T-helper 17 cell (primary cell): ENCODE results near the gene ERBB2. TPM values are rescaled to one million over a fixed set of nuclear protein-coding genes. Genes with fewer than 3 reads are reported as not detected.
A peak's percentile ranks its signal among the peaks of the same experiment; 100 is the strongest.

ENCODE experiments used
- ATAC-seq: fragments of 150-1000 bp; cut with Tn5 transposase; 2 replicates; pipeline ENCODE4 v1.10.0; 2021; ENCODE audit warnings: mild to moderate bottlenecking, moderate library complexity
- DNase-seq, 3 donors: peaks; one replicate each; pipeline versions ENCODE4 v3.0.0 to v3.0.0-alpha.2; 2020 to 2021
- H3K9me3 ChIP-seq: one replicate; pipeline ENCODE4 v1.7.0; 2013; ENCODE audit warnings: low read length, mild to moderate bottlenecking; ENCODE audit not compliant: control insufficient read depth, poor library complexity, severe bottlenecking
- H3K27ac Mint-ChIP-seq: one replicate; pipeline ENCODE4 v1.8.0; 2022; ENCODE audit warnings: mild to moderate bottlenecking, moderate library complexity, mixed read lengths
- H3K27me3 Mint-ChIP-seq: one replicate; pipeline ENCODE4 v1.8.0; 2022; ENCODE audit warnings: mixed read lengths
- H3K36me3 Mint-ChIP-seq: one replicate; pipeline ENCODE4 v1.8.0; 2022; ENCODE audit warnings: low read depth, mixed read lengths
- H3K4me1 Mint-ChIP-seq: one replicate; pipeline ENCODE4 v1.8.0; 2022; ENCODE audit warnings: mild to moderate bottlenecking, mixed read lengths
- H3K4me3 Mint-ChIP-seq: one replicate; pipeline ENCODE4 v1.8.0; 2022; ENCODE audit warnings: mild to moderate bottlenecking, moderate library complexity, mixed read lengths
- total RNA-seq, 4 donors: library from RNA in 2 of 4; stranded (reverse) in 2 of 4; gene quantifications; one replicate each; pipeline ENCODE4 v1.2.3 and lab custom pipeline; 2022 to 2026

ERBB2 gene
- total RNA-seq, 2 donors from 2014 or later, result 1.3 to 3.5 TPM

DNA sequence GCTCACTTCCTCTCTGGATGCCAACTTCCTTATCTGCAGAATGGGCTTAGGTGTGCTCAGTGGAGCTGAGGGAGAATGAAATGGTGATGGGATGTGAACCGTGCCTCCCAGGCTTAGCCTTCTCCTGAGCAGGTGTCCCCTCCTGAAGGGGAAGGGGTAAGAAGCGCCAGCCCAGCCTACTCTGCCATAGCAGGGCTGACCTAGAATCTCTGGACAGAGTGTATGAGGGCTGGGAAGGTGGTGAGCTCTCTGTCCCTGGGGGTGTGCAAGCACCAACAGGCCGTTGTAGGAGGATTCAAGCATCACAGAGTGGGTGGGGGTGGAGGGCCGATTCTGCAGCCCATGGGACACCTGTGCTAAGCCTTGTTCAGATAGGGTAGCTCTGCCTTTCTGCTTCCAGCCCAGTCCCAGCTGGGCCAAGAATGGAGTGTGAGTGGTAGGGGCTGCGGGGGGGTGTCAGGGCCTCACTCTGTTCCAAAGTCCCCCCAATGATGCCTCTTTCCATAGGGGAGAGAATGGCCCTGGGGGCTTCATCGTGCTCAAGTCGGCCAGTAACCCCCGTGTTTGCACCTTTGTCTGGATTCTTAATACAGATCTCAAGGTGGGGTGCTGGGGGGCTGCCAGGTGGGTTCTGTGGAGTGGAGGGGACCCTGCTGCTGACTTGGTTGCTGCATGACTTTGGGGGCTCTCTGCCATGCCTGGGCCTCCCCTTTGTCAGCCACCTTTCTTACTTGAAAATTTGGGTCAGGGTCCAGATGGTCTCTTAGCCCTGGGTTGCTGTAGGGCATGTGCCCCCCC lies 37.9 kb upstream of the ERBB2 start:
- no peak overlapping the region for H3K27ac Mint-ChIP-seq
- no peak overlapping the region for H3K4me3 Mint-ChIP-seq

DNA sequence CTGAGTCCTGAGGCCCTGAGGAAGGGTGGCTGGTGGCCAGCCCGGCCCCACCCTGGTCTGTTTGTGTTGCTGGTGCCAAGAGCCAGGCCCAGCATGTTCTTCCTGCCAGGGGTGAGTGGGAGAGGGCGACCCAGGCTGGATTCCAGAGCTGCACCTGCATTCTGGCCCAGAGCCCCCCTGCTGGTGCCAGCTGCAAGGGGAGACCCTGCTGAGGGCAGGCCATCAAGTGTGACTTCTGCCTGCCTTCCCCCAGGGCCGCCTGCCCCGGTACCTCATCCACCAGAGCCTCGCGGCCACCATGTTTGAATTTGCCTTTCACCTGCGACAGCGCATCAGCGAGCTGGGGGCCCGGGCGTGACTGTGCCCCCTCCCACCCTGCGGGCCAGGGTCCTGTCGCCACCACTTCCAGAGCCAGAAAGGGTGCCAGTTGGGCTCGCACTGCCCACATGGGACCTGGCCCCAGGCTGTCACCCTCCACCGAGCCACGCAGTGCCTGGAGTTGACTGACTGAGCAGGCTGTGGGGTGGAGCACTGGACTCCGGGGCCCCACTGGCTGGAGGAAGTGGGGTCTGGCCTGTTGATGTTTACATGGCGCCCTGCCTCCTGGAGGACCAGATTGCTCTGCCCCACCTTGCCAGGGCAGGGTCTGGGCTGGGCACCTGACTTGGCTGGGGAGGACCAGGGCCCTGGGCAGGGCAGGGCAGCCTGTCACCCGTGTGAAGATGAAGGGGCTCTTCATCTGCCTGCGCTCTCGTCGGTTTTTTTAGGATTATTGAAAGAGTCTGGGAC lies 37.1 kb upstream of the ERBB2 start:
- H3K4me1 Mint-ChIP-seq, result no peaks in the 10 kb centered on the region
- H3K4me3 Mint-ChIP-seq, result no peak overlapping the region
- no peak overlapping the region for H3K27ac Mint-ChIP-seq
- DNase-seq (no peak), ATAC-seq (no peak)
- no peaks in the 10 kb centered on the region for H3K9me3 ChIP-seq
- peaks cover 15% of the 10 kb centered on the region for H3K27me3 Mint-ChIP-seq
- no peaks in the 10 kb centered on the region for H3K36me3 Mint-ChIP-seq

More for the DNA sequence above, 37.9 kb upstream of the ERBB2 start:
- no peaks in the 10 kb centered on the region for H3K9me3 ChIP-seq
- H3K36me3 Mint-ChIP-seq, result no peaks in the 10 kb centered on the region
- H3K4me1 Mint-ChIP-seq, result no peaks in the 10 kb centered on the region
- H3K27me3 Mint-ChIP-seq, result peaks cover 14% of the 10 kb centered on the region
- ATAC-seq (no peak), DNase-seq (no peak)

DNA sequence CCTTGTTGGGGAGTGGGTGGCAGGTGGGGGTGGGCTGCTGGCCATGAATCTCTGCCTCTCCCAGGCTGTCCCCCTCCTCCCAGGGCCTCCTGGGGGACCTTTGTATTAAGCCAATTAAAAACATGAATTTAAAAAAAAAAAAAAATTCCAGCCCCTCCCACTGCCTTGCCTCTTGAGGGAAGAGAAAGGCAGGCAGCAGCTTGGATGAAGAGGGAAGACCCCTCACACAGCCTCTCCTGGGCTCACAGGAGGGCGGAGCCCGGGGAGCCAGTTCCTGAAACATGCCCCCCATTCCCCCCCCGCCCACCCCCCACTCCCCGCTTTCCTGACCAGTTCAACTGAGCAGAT lies 36.5 kb upstream of the ERBB2 start:
- Mint-ChIP-seq H3K4me1 (no peaks in the 10 kb centered on the region), H3K27me3 (peaks cover 17% of the 10 kb centered on the region), H3K36me3 (no peaks in the 10 kb centered on the region), H3K27ac (no peak overlapping the region), H3K4me3 (no peak overlapping the region)
- no peak for ATAC-seq
- no peaks in the 10 kb centered on the region for H3K9me3 ChIP-seq
- DNase-seq, result no peak

DNA sequence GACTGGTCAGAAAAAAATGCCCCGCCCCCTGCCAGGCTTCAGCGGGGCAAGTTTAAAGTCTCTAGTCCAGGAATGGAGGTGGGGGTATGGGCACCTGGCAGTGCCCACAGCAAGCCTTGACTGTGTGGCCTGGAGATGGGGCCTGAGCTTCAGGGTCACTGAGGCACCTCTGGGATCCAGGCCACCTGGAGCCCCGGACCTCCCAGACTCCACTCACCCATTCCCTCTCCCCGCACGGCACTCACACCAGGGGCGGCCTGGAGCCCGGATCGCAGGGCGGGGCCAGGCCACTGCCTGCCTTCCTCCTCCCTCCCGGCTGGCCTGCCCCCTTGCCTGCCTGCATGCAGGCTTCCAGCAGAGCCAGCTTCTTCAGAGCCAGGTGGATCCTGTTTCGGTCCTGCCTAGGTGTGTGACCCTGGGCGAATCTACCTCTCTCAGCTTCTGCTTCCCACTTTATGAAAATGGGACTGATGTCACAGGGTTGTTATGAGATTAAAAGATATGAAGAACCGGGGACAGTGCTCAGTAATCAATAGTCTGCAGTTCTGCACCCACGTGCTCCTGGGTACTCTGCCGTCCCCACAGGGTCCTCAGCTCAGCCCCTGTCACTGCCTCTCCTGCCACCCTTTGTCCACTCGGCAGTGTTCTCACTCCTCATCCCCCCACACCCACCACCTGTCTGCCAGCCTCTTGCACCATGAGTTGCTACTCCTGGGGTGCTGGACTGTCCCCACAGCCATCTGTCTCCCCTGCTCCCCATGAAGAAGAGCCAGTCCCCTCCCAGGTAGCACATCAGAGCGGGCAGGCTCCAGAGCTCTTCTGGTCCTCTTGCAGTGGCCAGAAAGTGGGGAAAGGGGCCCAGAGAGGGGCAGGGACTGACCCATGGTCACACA lies 35.9 kb upstream of the ERBB2 start:
- H3K27ac Mint-ChIP-seq, result no peak overlapping the region
- no peaks in the 10 kb centered on the region for H3K9me3 ChIP-seq
- peaks cover 21% of the 10 kb centered on the region for H3K27me3 Mint-ChIP-seq
- H3K36me3 Mint-ChIP-seq, result peaks cover 3% of the 10 kb centered on the region
- DNase-seq (no peak), ATAC-seq (no peak)
- H3K4me3 Mint-ChIP-seq, result no peak overlapping the region
- peaks cover 4% of the 10 kb centered on the region for H3K4me1 Mint-ChIP-seq

DNA sequence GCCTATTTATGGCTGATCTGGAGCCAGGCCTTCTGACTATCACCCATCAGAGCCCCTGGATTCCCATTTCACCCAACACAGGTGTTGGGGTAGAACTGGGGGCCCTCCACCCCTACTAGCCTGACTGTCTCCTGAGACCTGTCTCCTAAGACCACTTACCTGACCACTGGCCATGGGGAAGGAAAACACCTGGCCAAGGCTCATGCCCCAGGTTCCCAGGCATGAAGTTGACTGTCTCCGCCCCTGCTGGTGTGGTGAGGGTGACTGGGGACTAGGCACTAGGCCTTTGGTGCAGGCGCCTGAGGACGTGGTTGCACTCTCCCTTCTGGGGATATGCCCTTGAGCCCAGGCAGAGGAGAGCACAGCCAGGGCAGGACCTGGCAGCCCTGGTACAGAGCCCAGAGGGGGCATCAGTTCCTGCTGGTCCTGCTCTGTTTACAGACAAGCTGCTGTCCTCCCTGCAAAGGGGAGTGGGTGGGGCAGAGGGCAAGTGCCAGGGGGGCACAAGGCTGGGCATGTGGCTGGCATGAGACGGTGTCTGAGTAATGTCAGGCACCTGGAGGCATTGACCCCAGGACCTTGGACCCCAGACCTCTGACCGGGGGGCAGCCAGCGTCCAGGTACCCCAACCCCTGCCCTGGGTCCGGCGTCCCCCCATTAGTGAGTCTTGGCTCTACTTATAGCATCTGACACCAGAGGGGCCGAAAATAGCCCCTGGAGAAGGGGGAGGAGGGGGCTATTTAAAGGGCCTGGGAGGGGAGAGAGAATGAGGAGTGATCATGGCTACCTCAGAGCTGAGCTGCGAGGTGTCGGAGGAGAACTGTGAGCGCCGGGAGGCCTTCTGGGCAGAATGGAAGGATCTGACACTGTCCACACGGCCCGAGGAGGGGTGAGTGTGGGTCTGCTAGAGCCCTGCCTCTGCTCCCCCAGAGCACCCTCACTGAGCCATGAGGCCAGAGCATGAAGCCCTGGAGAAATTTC lies 35.0 kb upstream of the ERBB2 start, which contains the start of gene TCAP:
Gene TCAP, plus strand, starts transcription at position 769 of the 981 bp plus-strand sequence. Its CDS starts 11 bp downstream, at position 780.
- peak within 1 kb of the TSS; percentile 66 for H3K4me3 Mint-ChIP-seq

DNA sequence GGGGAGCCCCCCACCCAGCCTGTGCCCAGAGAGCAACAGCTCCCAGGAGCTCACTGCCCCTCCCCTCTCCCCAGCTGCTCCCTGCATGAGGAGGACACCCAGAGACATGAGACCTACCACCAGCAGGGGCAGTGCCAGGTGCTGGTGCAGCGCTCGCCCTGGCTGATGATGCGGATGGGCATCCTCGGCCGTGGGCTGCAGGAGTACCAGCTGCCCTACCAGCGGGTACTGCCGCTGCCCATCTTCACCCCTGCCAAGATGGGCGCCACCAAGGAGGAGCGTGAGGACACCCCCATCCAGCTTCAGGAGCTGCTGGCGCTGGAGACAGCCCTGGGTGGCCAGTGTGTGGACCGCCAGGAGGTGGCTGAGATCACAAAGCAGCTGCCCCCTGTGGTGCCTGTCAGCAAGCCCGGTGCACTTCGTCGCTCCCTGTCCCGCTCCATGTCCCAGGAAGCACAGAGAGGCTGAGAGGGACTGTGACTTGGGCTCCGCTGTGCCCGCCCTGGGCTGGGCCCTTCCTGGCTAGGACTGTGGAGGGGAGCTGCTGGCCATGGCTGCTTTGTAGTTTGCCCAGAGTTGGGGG lies 34.1 kb upstream of the ERBB2 start:
- no peaks in the 10 kb centered on the region for H3K9me3 ChIP-seq
- H3K36me3 Mint-ChIP-seq, result peaks cover 3% of the 10 kb centered on the region
- DNase-seq, result no peak
- H3K4me1 Mint-ChIP-seq, result peaks cover 4% of the 10 kb centered on the region
- peak; percentile 30 for ATAC-seq
- peak overlapping the region; percentile 66 for H3K4me3 Mint-ChIP-seq
- no peak overlapping the region for H3K27ac Mint-ChIP-seq
- H3K27me3 Mint-ChIP-seq, result peaks cover 25% of the 10 kb centered on the region

More for the DNA sequence above, 35.0 kb upstream of the ERBB2 start, which contains the start of gene TCAP:
- ATAC-seq (no peak), DNase-seq (no peak)
- no peaks in the 10 kb centered on the region for H3K9me3 ChIP-seq
- peaks cover 4% of the 10 kb centered on the region for H3K4me1 Mint-ChIP-seq
- H3K36me3 Mint-ChIP-seq, result peaks cover 3% of the 10 kb centered on the region
- H3K27ac Mint-ChIP-seq, result no peak within 1 kb of the TSS
- H3K27me3 Mint-ChIP-seq, result peaks cover 21% of the 10 kb centered on the region

DNA sequence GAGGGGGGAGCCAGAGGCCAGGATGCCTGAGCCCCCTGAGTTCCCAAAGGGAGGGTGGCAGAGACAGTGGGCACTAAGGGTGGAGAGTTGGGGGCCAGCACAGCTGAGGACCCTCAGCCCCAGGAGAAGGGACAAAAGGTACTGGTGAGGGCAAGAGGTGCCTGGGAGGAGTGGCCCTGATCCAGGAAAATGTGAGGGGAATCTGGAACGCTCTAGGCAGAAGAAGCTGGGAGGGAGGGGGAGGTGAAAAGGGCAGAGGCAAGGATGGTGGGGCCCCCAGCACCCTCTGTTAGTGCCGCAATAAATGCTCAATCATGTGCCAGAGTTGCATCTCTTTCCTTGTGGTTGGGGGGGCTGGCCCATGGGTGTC lies 33.6 kb upstream of the ERBB2 start:
- H3K27ac Mint-ChIP-seq, result no peak overlapping the region
- H3K36me3 Mint-ChIP-seq, result peaks cover 3% of the 10 kb centered on the region
- peaks cover 25% of the 10 kb centered on the region for H3K27me3 Mint-ChIP-seq
- no peaks in the 10 kb centered on the region for H3K9me3 ChIP-seq
- H3K4me1 Mint-ChIP-seq, result peaks cover 4% of the 10 kb centered on the region
- peak overlapping the region; percentile 66 for H3K4me3 Mint-ChIP-seq
- DNase-seq (no peak), ATAC-seq (no peak)

DNA sequence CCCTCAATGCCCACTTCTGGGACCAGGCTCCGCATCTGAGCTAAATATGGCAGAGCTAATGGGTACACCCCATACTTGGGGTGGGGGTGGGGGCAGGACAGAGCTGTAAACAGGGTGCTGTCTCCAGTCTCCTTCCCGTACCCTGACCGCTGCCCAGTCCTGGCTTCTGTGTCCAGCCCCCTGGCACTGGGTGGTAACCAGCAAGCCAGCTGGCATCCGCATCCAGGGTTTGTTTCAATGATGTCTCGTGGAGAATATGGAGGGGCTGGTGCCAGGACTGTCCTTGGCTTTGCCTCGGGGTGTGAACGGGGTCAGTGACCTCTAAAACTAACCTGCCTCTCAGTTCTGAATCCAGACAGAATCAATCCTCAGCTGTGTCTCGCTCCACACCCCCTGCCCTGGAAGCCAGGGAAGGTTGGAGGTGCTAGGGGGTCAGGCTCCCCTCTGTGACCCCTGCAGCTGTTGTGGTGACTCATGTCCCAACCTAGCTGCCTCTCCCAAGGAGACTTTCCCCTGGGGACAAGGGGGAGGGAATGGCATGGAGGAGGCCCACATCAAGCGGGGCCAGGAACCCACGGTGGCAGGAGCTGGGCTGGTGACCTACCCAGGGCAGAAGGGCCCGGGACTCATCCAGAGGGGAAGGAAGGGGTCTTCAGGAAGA lies 33.1 kb upstream of the ERBB2 start:
- Mint-ChIP-seq H3K36me3 (peaks cover 3% of the 10 kb centered on the region), H3K27me3 (peaks cover 25% of the 10 kb centered on the region), H3K27ac (no peak overlapping the region), H3K4me1 (peaks cover 5% of the 10 kb centered on the region), H3K4me3 (peak overlapping the region; percentile 53)
- ATAC-seq (no peak), DNase-seq (no peak)
- no peaks in the 10 kb centered on the region for H3K9me3 ChIP-seq

DNA sequence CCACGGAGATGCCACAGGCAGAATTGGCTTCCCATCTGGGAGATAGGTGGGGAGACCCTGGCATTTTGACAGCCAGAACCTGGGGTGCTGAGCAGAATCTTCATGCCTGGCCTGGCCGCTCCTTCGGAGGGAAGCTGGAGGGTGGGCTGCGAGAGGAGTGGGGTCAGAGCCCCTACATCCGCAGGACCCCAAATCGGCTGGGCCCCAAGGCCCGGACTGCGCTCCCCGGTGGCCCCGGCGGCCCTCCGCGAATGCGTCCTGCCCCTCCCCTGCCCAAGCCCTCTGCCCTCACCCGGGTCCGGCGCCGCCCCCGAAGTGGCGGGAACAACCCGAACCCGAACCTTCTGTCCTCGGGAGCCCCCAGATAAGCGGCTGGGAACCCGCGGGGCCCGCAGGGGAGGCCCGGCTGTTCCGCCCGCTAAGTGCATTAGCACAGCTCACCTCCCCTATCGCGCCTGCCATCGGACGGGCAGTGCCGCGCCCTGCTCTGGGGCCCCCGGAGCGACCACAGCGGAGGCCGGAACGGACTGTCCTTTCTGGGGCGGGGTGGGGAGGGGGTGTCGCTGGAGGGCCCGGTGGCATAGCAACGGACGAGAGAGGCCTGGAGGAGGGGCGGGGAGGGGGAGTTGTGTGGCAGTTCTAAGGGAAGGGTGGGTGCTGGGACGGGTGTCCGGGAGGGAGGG lies 32.5 kb upstream of the ERBB2 start:
- Mint-ChIP-seq H3K27me3 (peaks cover 29% of the 10 kb centered on the region), H3K4me1 (peaks cover 8% of the 10 kb centered on the region), H3K36me3 (peaks cover 3% of the 10 kb centered on the region), H3K4me3 (peak overlapping the region; percentile 85), H3K27ac (no peak overlapping the region)
- no peaks in the 10 kb centered on the region for H3K9me3 ChIP-seq
- ATAC-seq (no peak), DNase-seq (no peak)

DNA sequence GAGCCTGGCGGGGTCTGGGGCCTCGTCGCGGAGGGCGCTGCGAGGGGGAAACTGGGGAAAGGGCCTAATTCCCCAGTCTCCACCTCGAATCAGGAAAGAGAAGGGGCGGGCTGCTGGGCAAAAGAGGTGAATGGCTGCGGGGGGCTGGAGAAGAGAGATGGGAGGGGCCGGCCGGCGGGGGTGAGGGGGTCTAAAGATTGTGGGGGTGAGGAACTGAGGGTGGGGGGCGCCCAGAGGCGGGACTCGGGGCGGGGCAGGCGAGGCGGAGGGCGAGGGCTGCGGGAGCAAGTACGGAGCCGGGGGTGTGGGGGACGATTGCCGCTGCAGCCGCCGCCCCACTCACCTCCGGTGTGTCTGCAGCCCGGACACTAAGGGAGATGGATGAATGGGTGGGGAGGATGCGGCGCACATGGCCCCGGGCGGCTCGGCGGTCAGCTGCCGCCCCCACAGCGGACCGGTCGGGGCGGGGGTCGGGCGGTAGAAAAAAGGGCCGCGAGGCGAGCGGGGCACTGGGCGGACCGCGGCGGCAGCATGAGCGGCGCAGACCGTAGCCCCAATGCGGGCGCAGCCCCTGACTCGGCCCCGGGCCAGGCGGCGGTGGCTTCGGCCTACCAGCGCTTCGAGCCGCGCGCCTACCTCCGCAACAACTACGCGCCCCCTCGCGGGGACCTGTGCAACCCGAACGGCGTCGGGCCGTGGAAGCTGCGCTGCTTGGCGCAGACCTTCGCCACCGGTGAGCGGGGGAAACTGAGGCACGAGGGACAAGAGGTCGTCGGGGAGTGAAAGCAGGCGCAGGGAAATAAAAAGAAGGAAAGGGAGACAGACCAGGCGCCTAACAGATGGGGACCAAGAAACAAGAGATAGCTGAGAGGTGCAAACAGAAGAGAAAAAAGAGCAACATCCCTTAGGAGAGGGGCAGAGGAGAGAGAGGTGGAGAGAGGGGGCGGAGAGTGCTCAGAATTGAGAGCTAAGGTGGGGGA lies 31.6 kb upstream of the ERBB2 start, which contains the start of gene PNMT:
Gene PNMT, plus strand, starts transcription at position 509 of the 980 bp plus-strand sequence. Its CDS starts 23 bp downstream, at position 532.
- H3K27me3 Mint-ChIP-seq, result peaks cover 29% of the 10 kb centered on the region
- H3K4me1 Mint-ChIP-seq, result peaks cover 8% of the 10 kb centered on the region
- H3K9me3 ChIP-seq, result no peaks in the 10 kb centered on the region
- peak; percentile 47 to 63 (median 57) for DNase-seq
- H3K4me3 Mint-ChIP-seq, result peak within 1 kb of the TSS; percentile 85
- H3K36me3 Mint-ChIP-seq, result peaks cover 3% of the 10 kb centered on the region
- no peak within 1 kb of the TSS for H3K27ac Mint-ChIP-seq
- ATAC-seq, result peak; percentile 79
